Measurements from ENCODE around the gene SNAI3.

SNAI3 gene

DNA sequence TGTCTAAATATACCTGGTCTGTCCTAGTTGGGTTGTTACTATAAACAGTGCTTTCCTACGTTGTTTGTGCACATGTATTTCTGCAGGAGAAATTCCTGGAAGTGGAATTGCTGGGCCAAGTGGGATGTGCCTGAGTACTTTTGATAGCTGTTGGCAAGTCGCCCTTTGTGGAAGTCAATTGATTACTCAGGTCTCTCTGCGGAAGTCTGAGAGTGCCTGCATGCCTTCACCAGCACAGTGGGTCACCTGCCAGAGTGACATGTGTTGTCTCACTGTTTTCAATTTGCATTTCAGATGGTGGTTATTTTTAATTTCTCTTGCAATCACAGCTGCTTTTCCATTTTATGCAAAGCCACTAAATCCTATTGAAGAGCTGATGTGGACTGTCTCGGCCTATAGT is 21.2 kb downstream of the SNAI3 start:
- no peak for DNase-seq

DNA sequence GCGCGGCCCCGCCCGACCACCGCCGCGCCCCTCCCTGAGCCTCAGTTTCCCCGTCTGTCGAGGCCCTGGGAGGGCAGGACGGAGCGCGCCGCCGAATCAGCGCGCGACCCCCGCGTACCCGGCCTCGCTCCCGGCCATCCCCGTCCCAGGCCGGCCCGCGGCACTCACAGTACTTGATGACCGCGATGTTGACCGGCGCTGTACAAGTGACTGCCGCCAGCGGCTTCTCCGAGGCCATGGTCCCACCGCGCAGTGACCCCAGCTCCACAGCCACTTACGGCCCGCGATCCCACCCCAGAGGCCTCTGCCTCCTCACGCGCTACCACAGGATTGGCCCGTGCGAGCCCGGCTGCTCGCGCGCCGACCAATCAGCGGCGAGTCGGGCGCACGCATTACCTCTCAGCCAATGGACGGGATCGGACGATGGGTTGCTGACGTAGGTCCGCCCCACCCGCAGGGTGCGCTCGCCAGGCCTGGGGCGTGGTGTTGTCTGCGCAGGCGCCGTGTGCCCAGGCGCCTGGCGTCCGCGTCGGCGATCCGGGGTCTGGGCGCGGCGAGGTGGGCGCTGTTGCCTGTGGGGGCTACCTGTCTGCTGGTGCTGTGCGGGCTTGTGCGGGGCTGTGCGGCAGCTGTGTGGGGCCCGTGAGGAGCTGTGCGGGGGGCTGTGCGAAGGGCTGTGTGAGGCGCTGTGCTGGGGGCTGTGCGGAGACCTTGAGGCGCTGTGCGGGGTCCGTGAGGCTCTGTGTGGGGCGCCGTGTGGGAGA is 23.3 kb downstream of the SNAI3 start, which contains the start of gene MVD:
Gene MVD (minus strand): TSS at position 249 of the 764 bp plus-strand sequence. CDS start 11 bp downstream, at position 238.
- peak; percentile 95 for DNase-seq

DNA sequence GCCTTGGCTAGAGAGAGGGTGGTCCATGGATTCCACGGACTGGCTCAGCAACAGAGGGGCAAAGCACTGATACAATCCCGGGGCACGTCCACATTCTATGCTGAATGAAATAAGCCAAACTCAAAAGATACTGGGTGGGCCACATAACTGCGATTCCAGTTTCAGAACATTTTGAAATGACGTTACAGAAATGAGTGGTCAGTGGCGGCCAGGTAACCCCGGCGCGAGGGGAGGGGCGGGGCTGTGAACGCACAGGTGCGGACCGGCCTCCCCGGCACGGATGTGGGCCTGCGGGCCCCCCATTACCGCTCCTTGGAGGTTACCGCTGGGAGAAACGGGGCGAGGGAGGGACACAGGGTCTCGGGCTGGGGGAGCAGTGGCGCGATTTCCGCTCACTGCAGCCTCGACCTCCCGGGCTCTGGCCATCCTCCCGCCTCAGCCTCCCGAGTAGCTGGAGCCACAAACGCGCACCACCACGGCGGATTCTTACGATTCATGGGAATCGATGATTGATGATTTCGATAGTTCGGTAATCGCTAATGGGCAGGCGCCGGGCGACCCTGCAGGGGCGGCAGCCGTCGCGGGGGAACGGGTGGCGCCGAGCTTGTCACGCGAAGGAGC is 24.0 kb downstream of the SNAI3 start:
- DNase-seq = no peak

DNA sequence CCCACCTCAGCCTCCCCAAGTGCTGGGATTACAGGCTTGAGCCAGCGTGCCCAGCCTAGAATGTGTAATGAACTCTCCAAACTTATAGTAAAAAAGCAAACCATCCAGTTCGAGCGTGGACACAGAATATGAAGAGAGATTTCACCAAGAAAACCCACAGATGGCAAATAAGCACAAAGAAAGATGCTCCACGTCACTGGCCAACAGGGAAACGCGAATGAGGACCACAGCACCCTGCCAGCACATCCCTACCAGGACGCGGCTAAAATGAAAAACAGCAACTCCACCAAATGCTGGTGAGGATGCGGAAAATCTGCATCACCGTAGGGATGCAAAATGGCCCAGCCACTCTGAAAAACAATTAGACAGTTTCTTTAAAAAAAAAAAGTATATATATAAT is 24.8 kb downstream of the SNAI3 start:
- no peak for DNase-seq

DNA sequence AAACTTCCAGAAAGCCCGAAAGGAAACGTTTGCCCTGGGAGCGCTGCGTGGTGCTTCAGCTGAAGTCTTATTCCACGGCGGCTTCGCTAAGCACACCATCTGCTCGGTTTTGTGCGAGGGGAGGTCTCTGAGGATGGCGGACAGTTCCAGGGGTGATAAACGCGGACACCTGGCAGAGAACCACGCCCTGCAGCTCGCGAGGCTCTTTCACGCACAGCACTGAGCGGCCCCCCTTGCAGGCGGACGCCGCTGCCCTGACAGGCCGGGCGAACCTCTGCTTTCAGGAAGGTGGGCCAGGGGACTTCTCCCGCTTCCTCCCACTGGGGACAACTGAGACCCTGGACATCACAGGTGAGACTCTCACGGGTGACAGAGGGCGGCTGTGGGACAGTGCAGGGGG is 27.1 kb downstream of the SNAI3 start:
- no peak for DNase-seq

DNA sequence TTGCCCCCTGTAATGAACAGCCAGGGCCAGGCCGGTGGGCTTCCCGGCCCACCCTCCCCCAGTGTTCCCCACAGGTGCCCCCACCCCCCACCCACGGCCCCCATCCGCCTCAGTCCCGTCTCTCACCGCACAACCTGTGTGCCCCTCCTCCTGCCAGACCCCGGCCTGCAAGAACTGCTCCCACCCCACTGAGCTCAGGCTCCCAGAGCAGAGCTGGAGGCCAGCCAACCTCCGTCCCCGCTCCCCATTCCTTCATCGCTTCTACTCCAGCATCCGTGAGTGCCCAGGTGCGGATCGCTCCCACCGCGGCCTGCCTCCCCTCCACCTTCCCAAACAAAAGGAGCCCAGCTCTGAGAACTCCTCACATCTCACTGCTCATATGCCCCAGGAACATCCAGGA is 27.6 kb downstream of the SNAI3 start:
- no peak for DNase-seq

DNA sequence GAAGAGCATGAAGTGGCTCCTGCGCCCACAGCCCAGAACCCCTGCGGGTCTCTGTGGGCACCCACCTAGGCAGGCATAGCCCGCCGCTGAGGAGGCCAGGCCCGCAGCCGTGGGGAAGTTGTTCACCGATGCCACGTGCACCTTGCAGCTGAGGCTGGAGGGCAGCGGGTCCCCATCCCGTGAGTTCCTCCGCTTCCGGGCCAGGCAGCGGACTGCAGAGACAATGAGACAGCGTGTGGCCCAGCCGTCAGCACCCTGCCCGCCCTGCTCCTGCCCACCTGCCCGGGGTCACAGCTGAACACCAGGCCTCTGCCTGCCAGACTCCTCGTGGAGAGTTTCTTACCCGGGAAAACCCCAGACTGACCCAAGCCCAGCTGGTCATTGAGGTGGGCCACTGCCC is 28.9 kb downstream of the SNAI3 start:
- no peak for DNase-seq

DNA sequence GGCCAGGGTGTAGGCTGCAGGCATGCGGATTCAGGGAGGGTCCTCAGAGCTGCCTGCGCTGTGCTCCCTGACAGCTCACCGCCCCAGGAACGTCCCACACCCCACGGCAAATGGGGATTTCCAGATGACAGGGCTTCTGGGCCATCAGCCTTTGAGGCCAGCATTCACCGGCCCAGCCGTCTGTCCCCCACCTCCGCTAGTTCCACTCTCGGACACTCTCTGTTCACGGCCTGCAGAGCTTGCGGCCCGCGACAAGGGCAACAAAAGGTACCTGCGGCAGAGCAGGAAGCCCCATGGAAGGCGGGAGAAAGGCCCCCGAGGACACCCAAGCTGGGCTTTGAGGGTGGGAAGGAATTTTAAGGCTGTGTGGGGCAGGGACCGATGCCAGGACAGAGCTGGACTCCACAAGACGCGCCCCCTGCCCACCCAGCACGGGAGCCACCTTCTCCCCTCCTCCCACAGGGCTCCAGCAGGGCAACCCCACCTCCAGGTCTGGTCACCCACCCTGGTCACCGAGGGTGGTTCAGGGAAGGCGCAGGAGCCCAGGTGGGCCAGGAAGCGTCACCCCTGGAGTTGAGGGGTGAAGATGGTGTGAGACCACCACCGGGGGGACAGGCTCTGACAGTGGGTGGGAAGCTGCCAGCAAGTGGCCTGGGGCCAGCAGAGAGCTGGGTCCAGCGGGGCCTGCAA is 29.9 kb downstream of the SNAI3 start:
- DNase-seq = no peak

DNA sequence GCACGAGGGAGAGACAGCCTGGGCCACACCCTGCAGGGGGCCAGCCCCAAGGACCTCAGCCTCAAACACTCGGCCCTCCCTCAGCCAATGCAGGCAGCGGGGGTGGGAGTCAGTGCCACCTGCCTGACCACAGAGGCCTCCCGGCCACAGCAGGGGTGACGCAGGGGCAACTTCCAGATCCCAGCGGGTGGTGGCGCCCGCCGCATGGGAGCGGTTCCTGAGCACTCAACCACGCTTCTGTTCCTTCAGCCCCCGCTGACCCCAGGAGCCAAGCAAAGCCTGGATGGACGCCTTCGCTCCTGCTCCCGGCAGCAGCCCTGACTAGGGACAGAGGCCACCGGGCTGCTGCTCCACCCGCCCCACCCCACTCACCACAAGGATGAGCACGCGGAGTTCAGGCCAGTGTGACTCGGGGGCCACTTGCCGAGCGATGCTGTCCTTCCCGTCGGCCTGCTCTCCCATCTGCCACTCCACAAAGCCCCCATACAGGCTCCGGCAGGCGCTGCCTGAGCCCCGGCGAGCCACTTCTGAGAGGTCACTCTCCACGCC is 30.5 kb downstream of the SNAI3 start:
- no peak for DNase-seq

DNA sequence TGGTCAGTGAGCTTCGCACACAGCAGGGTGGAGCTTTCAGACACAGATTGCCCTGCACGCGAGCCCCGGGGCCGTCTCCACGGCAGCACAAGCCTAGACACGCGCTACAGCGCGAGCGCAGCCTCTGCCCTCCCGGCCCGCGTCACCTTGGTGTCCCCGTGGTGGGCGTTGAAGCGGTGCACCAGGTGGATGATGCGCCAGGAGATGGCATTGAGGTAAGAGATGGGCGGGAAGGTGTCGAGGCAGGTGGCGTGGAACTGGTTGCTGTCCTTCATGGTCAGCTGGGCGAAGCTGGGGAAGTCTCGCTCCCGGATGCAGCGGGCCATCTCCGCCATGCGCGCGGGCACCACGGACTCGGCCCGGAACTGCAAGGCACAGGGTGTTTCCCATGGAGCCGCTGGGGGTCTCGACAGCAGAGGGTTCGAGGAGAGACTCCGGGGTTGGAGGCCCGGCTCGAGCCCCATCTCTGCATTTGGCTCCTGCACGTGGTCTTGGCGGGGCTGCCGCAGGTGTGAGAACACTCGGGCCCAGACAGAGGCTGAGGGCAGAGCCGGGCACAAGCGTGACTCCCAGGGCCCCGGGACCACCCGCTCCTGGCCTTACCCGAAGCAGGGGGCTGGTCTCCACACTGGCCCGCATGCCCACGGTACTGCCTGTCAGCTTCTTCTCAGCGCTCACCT is 31.1 kb downstream of the SNAI3 start:
- DNase-seq = no peak

DNA sequence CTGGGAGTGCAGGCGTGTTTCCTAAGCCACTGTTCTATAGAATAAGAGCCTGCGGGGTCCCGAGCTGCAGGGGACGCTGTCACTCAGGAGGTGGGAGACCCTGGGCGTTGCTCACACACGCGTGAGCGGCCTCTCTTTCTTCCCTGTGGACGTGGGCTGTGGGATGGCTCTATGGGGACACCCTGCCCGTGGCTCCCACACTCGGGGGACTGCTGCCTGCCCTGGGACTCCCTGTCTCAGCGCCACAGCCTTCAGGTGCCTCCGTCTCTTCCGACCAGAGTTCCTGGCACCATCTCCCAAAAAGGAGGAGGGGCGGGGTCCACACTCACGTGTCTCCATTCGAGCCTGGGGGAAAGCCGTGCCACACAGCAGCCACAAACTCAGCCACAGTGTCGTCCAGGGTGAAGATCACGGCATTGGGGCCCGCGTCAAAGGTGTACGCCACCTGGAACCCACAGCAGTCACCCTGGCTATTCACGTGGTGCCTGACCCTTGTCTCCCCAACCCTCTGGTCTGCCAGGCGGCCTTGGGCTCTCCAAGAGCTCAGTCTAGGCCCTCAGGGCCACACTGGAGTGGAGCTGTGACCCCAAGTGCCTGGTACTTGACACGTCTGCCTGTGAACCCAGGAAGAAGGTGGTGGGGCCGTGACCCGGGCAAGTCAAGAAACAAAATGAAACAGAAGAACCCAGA is 31.8 kb downstream of the SNAI3 start:
- no peak for DNase-seq

DNA sequence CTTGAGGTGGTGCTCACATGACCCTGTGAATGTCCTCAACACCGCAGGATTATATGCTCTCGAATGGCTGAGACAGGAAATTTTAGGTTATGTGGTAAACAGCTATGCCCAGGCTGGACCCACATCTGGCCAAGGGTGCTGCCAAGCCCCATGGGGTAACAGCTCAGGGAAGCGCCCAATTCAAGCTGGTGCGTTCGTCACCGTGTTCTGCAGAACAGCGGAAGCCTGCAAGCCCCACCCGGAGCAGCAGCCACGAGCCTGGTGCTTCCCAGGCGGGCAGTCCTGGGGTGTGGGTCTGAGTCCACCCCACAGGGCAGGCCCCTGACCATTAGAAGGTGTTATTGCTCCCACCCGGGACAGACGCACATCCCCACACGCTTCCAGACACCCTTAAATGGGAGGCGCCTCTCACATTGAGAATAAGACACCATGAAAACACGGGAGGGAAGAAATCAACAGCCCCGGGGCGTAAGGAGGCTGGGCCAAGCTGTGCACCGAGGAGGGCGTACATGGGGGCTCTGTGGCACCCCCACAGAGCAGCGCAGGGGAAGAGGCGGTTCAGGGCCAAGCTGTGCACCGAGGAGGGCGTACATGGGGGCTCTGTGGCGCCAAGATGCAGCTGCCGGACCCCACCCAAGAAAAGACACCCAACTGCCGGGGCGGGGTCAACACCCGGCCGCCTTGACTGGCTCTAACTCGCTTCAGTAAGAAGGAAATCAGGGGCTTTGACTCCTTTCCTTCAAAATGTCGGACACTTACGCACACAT is 32.5 kb downstream of the SNAI3 start:
- DNase-seq = no peak

DNA sequence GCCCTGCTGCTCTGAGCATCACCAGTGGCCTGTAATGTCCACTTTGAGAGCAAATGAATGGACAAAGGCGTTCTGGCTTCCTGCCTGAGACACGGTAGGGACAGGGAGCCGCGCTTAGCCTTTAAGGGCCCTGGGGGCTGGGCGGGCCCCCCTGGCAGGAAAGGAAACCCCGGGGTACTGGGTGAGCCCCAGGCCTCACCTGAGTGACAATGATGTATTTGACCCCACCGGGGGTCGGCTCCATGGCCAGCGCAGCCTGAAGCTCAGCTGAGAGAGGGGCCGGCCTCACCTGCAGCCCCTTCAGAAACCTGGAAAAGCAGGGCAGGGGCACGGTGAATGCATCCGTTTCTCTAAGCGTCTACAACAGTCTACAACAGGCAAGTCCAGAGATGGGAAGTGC is 33.2 kb downstream of the SNAI3 start:
- no peak for DNase-seq

DNA sequence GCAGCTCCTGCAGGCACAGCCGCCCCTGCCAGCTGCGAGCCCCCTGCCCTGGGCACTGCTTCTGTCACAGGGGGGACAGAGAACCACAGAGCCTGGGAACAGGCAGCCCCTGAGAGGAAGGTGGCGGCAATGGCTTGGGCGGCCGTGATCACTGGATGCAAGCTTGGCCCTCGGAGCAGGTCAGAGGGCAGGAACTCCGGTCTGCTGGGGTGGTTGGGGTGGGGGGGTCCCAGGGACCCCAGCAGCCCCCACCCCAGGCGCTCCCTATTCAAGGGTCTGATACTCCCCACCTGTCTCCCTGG is 33.6 kb downstream of the SNAI3 start:
- no peak for DNase-seq

DNA sequence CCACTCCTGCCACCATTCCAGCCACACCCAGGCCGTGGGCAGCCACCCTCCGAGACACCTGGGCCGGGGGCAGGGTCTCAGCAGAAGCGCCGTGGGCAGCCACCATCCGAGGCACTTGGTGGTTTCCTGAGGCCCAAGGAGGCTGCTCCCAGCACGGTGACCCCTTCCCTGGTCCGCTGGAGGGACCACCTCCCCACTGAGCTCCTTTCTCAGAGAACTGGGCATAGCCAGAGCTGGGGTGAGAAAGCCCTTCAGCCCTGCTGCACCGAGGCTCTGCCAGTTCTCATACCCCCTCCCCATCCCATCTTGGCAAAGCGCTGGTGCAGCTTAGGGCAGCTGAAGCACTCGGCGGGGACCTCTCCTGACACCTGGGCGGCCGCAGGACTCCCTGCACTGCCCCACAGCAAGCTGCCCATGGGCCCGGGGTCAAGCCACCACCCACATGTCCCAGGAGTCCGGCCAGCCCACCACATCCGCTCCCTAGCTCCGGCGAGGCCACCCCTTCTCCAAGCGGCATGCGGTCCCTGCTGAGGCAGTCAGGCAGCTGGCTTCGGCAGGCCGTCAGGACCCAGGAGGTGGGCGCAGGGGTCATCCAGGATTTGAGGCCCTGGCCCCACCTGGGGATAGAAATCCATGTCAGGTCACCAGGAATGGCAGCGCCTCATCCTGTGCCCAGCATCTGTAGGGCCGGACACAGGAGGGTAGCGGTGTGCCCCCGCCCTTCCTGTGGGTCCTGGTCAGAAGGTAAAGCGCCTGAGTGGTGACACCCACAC is 34.1 kb downstream of the SNAI3 start:
- DNase-seq = no peak

DNA sequence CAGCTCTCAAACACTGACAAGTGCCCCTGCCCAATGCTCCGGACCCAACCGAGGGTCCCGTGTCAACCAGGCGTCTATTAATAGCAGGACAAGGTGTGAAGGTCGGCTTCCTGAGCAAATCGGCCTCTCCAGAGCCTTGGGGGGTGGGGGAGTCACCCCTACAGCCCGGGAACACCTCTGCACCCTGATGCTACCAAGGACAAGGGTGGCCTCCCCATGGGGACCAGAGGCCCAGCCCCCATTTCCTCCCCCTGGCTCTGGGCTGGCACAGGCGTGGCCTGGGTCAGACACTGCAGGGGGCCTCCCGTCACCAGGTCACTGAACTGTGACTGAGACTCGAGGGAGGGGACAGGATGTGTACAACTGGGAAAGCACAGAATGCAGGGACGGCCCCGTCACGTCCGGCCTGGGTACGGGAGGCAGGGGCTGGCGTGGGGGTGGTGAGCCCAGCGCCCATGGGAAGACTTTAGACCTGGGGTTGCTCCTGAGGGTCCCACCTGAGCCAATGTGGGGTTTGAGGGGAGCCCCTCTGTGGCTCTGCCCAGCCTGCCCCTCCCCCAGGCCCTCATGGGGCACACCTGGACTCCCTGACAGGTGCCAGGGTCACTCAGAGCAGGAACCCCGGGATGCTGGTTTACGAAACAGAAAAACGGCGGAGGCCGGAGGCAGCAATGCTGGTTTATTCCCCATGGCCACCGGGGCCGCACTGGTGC is 34.9 kb downstream of the SNAI3 start:
- peak; percentile 54 for DNase-seq

DNA sequence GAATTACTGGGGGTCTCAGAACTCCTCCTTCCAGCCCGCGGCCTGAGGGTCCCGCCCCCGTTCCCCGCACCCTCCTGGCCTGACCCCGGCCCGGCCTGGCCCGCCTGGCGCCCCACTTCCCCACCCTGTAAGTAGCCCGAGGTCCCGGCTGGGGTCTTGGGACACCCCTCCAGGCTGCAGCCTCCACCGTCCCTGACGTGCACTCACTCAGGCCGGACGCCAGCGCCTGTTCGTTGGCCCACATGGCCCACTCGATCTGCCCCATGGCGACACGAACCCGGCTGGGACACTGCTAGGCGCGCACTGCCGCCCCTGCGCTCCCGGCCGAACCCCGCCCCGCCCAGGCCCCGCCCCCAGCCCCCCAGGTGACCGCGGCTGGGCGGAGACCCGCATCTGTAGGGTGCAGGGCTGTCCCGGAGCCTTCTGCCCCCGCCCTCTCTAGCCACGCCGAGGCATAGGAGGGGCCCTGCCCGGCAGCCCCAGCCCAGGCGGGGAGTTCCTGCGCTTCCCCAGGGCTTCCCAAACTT is 35.5 kb downstream of the SNAI3 start, which contains the start of gene CYBA:
Gene CYBA (minus strand): TSS at position 305 of the 527 bp plus-strand sequence. CDS start 40 bp downstream, at position 265.
- peak; percentile 77 for DNase-seq

DNA sequence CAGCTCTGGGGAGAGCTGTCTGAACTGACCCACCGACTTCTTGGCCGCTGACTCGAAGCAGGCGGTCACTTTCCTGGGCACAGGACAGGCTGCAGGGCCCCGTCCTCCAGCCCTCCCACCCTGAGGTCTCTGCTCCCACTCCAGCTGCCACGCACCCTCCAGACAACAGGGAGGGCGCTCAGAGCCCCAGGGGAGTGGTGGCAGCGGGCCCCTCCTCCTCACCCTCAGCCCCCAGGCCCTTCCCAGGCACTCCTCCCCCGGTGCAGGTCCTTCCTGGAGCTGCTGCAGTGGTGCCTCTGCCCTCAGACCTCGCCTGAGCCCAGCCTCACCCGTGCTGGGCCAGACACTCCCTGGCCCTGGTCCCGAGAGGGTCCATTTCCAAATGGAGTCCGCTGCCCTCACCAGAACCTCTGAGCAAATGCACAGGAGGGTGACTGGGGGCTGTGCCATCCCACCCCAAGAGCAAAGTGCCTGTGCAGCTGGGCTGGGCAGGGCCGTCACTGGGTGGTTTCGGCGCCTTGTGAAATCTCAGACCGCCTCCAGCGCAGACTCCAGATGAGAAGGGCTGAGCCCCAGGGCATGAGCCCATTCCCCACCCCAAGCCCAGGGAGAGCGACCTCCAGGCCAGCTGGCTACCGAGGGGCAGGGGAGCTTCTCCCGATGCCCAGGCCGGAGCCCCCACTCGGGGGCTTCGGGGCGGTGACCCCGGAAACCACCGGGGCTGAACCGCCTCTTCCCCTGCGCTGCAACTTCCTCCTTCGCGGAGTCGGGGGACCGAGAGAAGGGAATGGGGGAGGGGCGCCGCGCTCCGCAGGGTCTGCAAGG is 36.2 kb downstream of the SNAI3 start:
- no peak for DNase-seq

Data from activated CD8-positive, alpha-beta memory T cell treated with anti-CD3 and anti-CD28 coated beads, Interleukin-2, amount 50 U/mL, for 4 hours (primary cell).